ENCODE results near the gene MGAT5. TPM values are rescaled to one million over a fixed set of nuclear protein-coding genes. Genes with fewer than 3 reads are reported as not detected.

MGAT5 gene, protein sequence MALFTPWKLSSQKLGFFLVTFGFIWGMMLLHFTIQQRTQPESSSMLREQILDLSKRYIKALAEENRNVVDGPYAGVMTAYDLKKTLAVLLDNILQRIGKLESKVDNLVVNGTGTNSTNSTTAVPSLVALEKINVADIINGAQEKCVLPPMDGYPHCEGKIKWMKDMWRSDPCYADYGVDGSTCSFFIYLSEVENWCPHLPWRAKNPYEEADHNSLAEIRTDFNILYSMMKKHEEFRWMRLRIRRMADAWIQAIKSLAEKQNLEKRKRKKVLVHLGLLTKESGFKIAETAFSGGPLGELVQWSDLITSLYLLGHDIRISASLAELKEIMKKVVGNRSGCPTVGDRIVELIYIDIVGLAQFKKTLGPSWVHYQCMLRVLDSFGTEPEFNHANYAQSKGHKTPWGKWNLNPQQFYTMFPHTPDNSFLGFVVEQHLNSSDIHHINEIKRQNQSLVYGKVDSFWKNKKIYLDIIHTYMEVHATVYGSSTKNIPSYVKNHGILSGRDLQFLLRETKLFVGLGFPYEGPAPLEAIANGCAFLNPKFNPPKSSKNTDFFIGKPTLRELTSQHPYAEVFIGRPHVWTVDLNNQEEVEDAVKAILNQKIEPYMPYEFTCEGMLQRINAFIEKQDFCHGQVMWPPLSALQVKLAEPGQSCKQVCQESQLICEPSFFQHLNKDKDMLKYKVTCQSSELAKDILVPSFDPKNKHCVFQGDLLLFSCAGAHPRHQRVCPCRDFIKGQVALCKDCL
- 39.1 and 60.8 TPM in 2 replicates for total RNA-seq (2014; rRNA removed; shearing (Covaris generic))
- total RNA-seq (2022): 58.4 and 68.0 TPM in 2 replicates
- Bru-seq, nascent RNA: percentile 88 among the genes with signal in this experiment
- percentile 81 among the genes with signal in this experiment for BruChase-seq, experiment 1, labeled RNA remaining after a 6-hour chase
- BruChase-seq, experiment 2, labeled RNA remaining after a 2-hour chase: percentile 80 among the genes with signal in this experiment
- long read RNA-seq, partial matches to known transcripts: 0 of 31 reads
- long read RNA-seq, other reads (novel, unspliced or antisense): 31 of 31 reads

DNA sequence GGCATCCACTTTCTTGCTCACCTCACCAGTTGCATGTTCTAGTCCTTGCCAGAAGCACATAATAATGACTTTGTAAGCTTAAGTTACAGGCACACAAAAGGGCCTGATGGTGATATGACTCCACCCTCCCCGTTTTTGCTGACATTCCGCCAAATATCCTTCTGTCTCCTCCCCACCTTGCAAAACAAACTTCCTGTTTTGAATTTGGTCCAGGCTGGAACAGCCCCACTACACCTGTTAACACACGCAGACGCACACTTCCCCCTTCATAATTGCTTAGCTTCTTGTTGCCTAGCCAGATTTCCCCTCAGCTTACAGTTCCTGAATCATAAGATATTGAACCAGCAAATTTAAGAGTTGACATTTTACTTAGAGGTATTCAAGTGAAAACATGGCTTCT, at the start of gene MGAT5:
Gene MGAT5, plus strand, starts transcription at position 269 of the 400 bp plus-strand sequence. CDS start 332 bp downstream, outside the sequence.
- DNase-seq (ENCODE audit: low spot score): peak; percentile 74
- peak within 1 kb of the TSS; percentile 80 for H3K4me2 ChIP-seq (ENCODE audit: low read length)
- BruUV-seq (replicated peaks): no TSS peak
- H3K27ac ChIP-seq (ENCODE audit: low read depth, low read length, poor library complexity, severe bottlenecking): peak within 1 kb of the TSS; percentile 84
- H3K9me3 ChIP-seq (ENCODE audit: low read length): no peaks in the 10 kb centered on the region
- intact Hi-C loops (cut with micrococcal nuclease; ENCODE audit: unreplicated experiment): loop anchor here (2.0 to 5.0 kb wide), 2 partner anchors 113 to 157 kb away; no protein-coding TSS in a partner anchor
- POLR2A ChIA-PET: interaction anchor here (0.6 to 3.7 kb wide), 17 partner anchors 9 to 197 kb away, joined by 3 to 22 read pairs (median 5); no protein-coding TSS in a partner anchor
- H3K36me3 ChIP-seq (ENCODE audit: insufficient read depth, low read length): peaks cover 16% of the 10 kb centered on the region
- H3K79me2 ChIP-seq (ENCODE audit: insufficient read depth, low read depth, low read length): peaks cover 89% of the 10 kb centered on the region
- no peaks in the 10 kb centered on the region for H4K20me1 ChIP-seq (ENCODE audit: insufficient read depth, low read length)
- H3K4me1 ChIP-seq (ENCODE audit: insufficient read depth, low read length, poor library complexity, severe bottlenecking): peaks cover 100% of the 10 kb centered on the region
- no peaks in the 10 kb centered on the region for H3K9me2 ChIP-seq (ENCODE audit: insufficient read depth, low read length)
- no peak within 1 kb of the TSS for H2AFZ ChIP-seq (ENCODE audit: low read length)
- TF ChIP-seq EZH2phosphoT487 (IDR thresholded peaks at IDR 0.05; ENCODE audit: borderline replicate concordance, low read depth, low read length): no peak
- TF ChIP-seq, protein P1, sequence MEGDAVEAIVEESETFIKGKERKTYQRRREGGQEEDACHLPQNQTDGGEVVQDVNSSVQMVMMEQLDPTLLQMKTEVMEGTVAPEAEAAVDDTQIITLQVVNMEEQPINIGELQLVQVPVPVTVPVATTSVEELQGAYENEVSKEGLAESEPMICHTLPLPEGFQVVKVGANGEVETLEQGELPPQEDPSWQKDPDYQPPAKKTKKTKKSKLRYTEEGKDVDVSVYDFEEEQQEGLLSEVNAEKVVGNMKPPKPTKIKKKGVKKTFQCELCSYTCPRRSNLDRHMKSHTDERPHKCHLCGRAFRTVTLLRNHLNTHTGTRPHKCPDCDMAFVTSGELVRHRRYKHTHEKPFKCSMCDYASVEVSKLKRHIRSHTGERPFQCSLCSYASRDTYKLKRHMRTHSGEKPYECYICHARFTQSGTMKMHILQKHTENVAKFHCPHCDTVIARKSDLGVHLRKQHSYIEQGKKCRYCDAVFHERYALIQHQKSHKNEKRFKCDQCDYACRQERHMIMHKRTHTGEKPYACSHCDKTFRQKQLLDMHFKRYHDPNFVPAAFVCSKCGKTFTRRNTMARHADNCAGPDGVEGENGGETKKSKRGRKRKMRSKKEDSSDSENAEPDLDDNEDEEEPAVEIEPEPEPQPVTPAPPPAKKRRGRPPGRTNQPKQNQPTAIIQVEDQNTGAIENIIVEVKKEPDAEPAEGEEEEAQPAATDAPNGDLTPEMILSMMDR (conservative IDR thresholded peaks at IDR 0.05; ENCODE audit: low read length): no peak
- H3K4me3 ChIP-seq (ENCODE audit: low read depth, low read length, poor library complexity, severe bottlenecking): peak within 1 kb of the TSS; percentile 63
- CTCF ChIA-PET (ENCODE audit: unreplicated experiment): interaction anchor here (1.1 to 1.7 kb wide), 3 partner anchors 9 to 159 kb away, joined by 4 to 5 read pairs (median 4); no protein-coding TSS in a partner anchor

DNA sequence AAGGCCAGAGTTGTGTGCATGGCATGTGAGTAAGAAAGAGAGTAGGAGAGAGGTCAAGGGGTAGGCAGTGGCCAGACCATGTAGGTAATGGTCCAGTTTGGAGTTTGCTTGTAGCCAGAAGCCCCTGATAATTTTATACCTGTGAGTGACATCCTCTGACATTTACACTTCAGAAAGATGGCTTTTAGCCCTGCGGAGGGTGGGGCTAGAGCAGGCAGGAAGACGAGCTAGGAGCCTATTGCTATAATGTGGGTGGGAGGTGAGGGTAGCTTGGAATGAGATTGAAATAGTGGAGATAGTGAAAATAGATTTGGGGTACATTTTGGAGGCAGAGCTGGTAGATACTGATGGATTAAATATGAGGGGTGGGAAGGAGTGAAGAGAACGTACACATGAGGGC, 48.8 kb upstream of the MGAT5 start:
- ChIA-PET POLR2A (interaction anchor here (1.0 to 2.2 kb wide), 6 partner anchors 9 to 87 kb away, joined by 3 to 10 read pairs (median 6); no protein-coding TSS in a partner anchor), CTCF (ENCODE audit: unreplicated experiment) (interaction anchor here (1.0 to 2.0 kb wide), 2 partner anchors 13 to 87 kb away, joined by 5 to 6 read pairs; no protein-coding TSS in a partner anchor)
- no peak overlapping the region for H3K27ac ChIP-seq (ENCODE audit: low read depth, low read length, poor library complexity, severe bottlenecking)
- H3K4me3 ChIP-seq (ENCODE audit: low read depth, low read length, poor library complexity, severe bottlenecking): no peak overlapping the region
- H3K36me3 ChIP-seq (ENCODE audit: insufficient read depth, low read length): no peaks in the 10 kb centered on the region; the same call in 1 of the 2 replicates
- BruUV-seq (replicated peaks): no TSS peak
- no peak overlapping the region for H3K4me2 ChIP-seq (ENCODE audit: low read length)
- H2AFZ ChIP-seq (ENCODE audit: low read length): no peak overlapping the region
- no peak for DNase-seq (ENCODE audit: low spot score)
- intact Hi-C loops (cut with micrococcal nuclease; ENCODE audit: unreplicated experiment): loop anchor here (5.0 kb wide), 2 partner anchors 88 to 318 kb away; no protein-coding TSS in a partner anchor
- H4K20me1 ChIP-seq (ENCODE audit: insufficient read depth, low read length): peaks cover 7% of the 10 kb centered on the region; the same call in 1 of the 2 replicates
- TF ChIP-seq, protein P1 (conservative IDR thresholded peaks at IDR 0.05; ENCODE audit: low read length): no peak
- no peak for TF ChIP-seq EZH2phosphoT487 (IDR thresholded peaks at IDR 0.05; ENCODE audit: borderline replicate concordance, low read depth, low read length)
- no peaks in the 10 kb centered on the region for H3K9me2 ChIP-seq (ENCODE audit: insufficient read depth, low read length)
- H3K79me2 ChIP-seq (ENCODE audit: insufficient read depth, low read depth, low read length): peaks cover 13% of the 10 kb centered on the region; the same call in 1 of the 2 replicates
- no peaks in the 10 kb centered on the region for H3K9me3 ChIP-seq (ENCODE audit: low read length)
- peaks cover 40% of the 10 kb centered on the region for H3K4me1 ChIP-seq (ENCODE audit: insufficient read depth, low read length, poor library complexity, severe bottlenecking)
